Neural cell (in vitro differentiated cells): ENCODE data around the gene TMSB10. TPM values are rescaled to one million over a fixed set of nuclear protein-coding genes. Genes with fewer than 3 reads are reported as not detected.

ENCODE experiments used
- H2AFZ ChIP-seq: fragments of 200-600, 300-800 bp; sonication (generic), shearing (Covaris generic); 2 replicates; pipeline ENCODE4 v1.6.0; 2014; ENCODE audit warnings: low read depth, mild to moderate bottlenecking, antibody characterized with exemption, low read length, moderate library complexity
- H3F3A ChIP-seq: fragments of 200-600 bp; shearing (Covaris generic); 2 replicates; pipeline ENCODE4 v1.6.1; 2016; ENCODE audit warnings: mild to moderate bottlenecking, moderate library complexity, mixed read lengths, antibody characterized with exemption, low read length; ENCODE audit not compliant: insufficient read depth, poor library complexity, severe bottlenecking
- H3K27ac ChIP-seq: fragments of 200-600, 300-800 bp; sonication (generic), shearing (Covaris generic); 2 replicates; pipeline ENCODE4 v1.5.1; 2014; ENCODE audit warnings: mild to moderate bottlenecking, low read length, moderate library complexity
- H3K27me3 ChIP-seq: fragments of 300-800, 200-600 bp; sonication (generic), shearing (Covaris generic); 2 replicates; pipeline ENCODE4 v1.6.0; 2014; ENCODE audit warnings: mild to moderate bottlenecking, low read depth, low read length, moderate library complexity; ENCODE audit not compliant: insufficient read depth
- H3K36me3 ChIP-seq: fragments of 300-800, 200-600 bp; sonication (generic), shearing (Covaris generic); 2 replicates; pipeline ENCODE4 v1.5.1; 2014; ENCODE audit warnings: mild to moderate bottlenecking, antibody characterized with exemption, low read length, moderate library complexity; ENCODE audit not compliant: insufficient read depth
- H3K4me2 ChIP-seq: fragments of 300-800, 200-600 bp; sonication (generic), shearing (Covaris generic); 2 replicates; pipeline ENCODE4 v1.6.0; 2014; ENCODE audit warnings: mild to moderate bottlenecking, low read length
- H3K4me3 ChIP-seq: fragments of 300-800, 200-600 bp; sonication (generic), shearing (Covaris generic); 2 replicates; pipeline ENCODE4 v1.5.1; 2014; ENCODE audit warnings: mild to moderate bottlenecking, low read length, moderate library complexity
- H3K79me2 ChIP-seq: fragments of 200-600 bp; shearing (Covaris generic); replicated peaks from 2 replicates; pipeline ENCODE4 v1.6.0; 2014; ENCODE audit warnings: mild to moderate bottlenecking, low read length, moderate library complexity; ENCODE audit not compliant: insufficient read depth
- H3K9ac ChIP-seq: fragments of 300-800, 200-600 bp; sonication (generic), shearing (Covaris generic); 2 replicates; pipeline ENCODE4 v1.6.1; 2016; ENCODE audit warnings: mild to moderate bottlenecking, low read length, mixed read lengths
- H3K9me2 ChIP-seq: fragments of 200-600 bp; shearing (Covaris generic); 2 replicates; pipeline ENCODE4 v1.6.1; 2016; ENCODE audit warnings: mild to moderate bottlenecking, low read length, mixed read lengths; ENCODE audit not compliant: insufficient read depth
- H3K9me3 ChIP-seq: fragments of 200-600, 300-800 bp; sonication (generic), shearing (Covaris generic); 2 replicates; pipeline ENCODE4 v1.6.1; 2016; ENCODE audit warnings: mild to moderate bottlenecking, mixed run types, low read length, moderate library complexity, mixed read lengths
- H4K20me1 ChIP-seq: fragments of 200-600 bp; shearing (Covaris generic); 2 replicates; pipeline ENCODE4 v1.6.1; 2016; ENCODE audit warnings: mild to moderate bottlenecking, mixed run types; ENCODE audit not compliant: insufficient read depth
- EP300 ChIP-seq: fragments of 450-650 bp; conservative IDR thresholded peaks from 2 replicates; pipeline ENCODE4 v1.6.1; 2014; ENCODE audit warnings: antibody characterized with exemption, mild to moderate bottlenecking, moderate library complexity; ENCODE audit not compliant: poor library complexity, severe bottlenecking
- EZH2 ChIP-seq: fragments of 200-600, 300-800 bp; shearing (Covaris generic), sonication (generic); IDR thresholded peaks from 2 replicates; pipeline ENCODE4 v1.6.1; 2014; ENCODE audit warnings: antibody characterized with exemption, low read length, borderline replicate concordance, mild to moderate bottlenecking; ENCODE audit not compliant: insufficient read depth, poor library complexity, severe bottlenecking
- MXI1 ChIP-seq: fragments of 450-650 bp; conservative IDR thresholded peaks from 2 replicates; pipeline ENCODE4 v1.6.1; 2014; ENCODE audit warnings: antibody characterized with exemption, mild to moderate bottlenecking; ENCODE audit not compliant: poor library complexity, severe bottlenecking
- POLR2AphosphoS5 ChIP-seq: IDR thresholded peaks from 2 replicates; pipeline ENCODE4 v1.6.1; 2012
- RAD21 ChIP-seq: fragments of 450-650 bp; conservative IDR thresholded peaks from 2 replicates; pipeline ENCODE4 v1.6.1; 2014; ENCODE audit warnings: antibody characterized with exemption, mild to moderate bottlenecking, moderate library complexity
- SMC3 ChIP-seq: fragments of 450-650 bp; conservative IDR thresholded peaks from 2 replicates; pipeline ENCODE4 v1.6.1; 2014; ENCODE audit warnings: antibody characterized with exemption, mild to moderate bottlenecking, moderate library complexity; ENCODE audit not compliant: poor library complexity
- TAF1 ChIP-seq: IDR thresholded peaks from 2 replicates; pipeline ENCODE4 v1.6.1; 2012; ENCODE audit warnings: low read depth
- polyA plus RNA-seq: library from polyadenylated mRNA; depleted of rRNA; stranded (reverse); fragments of >200 nt; gene quantifications from 2 replicates; pipeline ENCODE4 v1.2.3, GENCODE V29; 2014
- TF ChIP-seq, protein P1 (sequence below): fragments of 450-650 bp; IDR thresholded peaks from 2 replicates; pipeline ENCODE4 v1.5.1; 2014; ENCODE audit warnings: antibody characterized with exemption, mild to moderate bottlenecking, moderate library complexity; ENCODE audit not compliant: poor library complexity, severe bottlenecking
- TF ChIP-seq, protein P2 (sequence below): IDR thresholded peaks from 2 replicates; pipeline ENCODE4 v1.6.1; 2012; ENCODE audit warnings: borderline replicate concordance

Gene TMSB10
- polyA plus RNA-seq, 1 donor from 2014 or later, result 15,324 TPM

- no peaks in the 10 kb centered on the region for H4K20me1 ChIP-seq
- H3K4me3 ChIP-seq, result peak overlapping the region; percentile 89
- peaks cover 3% of the 10 kb centered on the region for H3K36me3 ChIP-seq
- no peak overlapping the region for H2AFZ ChIP-seq
- H3K9ac ChIP-seq, result peak overlapping the region; percentile 99
- H3K9me2 ChIP-seq, result no peaks in the 10 kb centered on the region
- H3K4me2 ChIP-seq, result peak overlapping the region; percentile 89
- no peaks in the 10 kb centered on the region for H3F3A ChIP-seq
- no peaks in the 10 kb centered on the region for H3K27me3 ChIP-seq
- peak overlapping the region; percentile 97 for H3K27ac ChIP-seq
- H3K9me3 ChIP-seq, result no peaks in the 10 kb centered on the region
- TF ChIP-seq POLR2AphosphoS5 (no peak), EZH2 (no peak), MXI1 (no peak), EP300 (no peak), SMC3 (no peak), TAF1 (no peak), RAD21 (no peak)
- TF ChIP-seq, protein P1, sequence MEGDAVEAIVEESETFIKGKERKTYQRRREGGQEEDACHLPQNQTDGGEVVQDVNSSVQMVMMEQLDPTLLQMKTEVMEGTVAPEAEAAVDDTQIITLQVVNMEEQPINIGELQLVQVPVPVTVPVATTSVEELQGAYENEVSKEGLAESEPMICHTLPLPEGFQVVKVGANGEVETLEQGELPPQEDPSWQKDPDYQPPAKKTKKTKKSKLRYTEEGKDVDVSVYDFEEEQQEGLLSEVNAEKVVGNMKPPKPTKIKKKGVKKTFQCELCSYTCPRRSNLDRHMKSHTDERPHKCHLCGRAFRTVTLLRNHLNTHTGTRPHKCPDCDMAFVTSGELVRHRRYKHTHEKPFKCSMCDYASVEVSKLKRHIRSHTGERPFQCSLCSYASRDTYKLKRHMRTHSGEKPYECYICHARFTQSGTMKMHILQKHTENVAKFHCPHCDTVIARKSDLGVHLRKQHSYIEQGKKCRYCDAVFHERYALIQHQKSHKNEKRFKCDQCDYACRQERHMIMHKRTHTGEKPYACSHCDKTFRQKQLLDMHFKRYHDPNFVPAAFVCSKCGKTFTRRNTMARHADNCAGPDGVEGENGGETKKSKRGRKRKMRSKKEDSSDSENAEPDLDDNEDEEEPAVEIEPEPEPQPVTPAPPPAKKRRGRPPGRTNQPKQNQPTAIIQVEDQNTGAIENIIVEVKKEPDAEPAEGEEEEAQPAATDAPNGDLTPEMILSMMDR, result no peak
- TF ChIP-seq, protein P2, sequence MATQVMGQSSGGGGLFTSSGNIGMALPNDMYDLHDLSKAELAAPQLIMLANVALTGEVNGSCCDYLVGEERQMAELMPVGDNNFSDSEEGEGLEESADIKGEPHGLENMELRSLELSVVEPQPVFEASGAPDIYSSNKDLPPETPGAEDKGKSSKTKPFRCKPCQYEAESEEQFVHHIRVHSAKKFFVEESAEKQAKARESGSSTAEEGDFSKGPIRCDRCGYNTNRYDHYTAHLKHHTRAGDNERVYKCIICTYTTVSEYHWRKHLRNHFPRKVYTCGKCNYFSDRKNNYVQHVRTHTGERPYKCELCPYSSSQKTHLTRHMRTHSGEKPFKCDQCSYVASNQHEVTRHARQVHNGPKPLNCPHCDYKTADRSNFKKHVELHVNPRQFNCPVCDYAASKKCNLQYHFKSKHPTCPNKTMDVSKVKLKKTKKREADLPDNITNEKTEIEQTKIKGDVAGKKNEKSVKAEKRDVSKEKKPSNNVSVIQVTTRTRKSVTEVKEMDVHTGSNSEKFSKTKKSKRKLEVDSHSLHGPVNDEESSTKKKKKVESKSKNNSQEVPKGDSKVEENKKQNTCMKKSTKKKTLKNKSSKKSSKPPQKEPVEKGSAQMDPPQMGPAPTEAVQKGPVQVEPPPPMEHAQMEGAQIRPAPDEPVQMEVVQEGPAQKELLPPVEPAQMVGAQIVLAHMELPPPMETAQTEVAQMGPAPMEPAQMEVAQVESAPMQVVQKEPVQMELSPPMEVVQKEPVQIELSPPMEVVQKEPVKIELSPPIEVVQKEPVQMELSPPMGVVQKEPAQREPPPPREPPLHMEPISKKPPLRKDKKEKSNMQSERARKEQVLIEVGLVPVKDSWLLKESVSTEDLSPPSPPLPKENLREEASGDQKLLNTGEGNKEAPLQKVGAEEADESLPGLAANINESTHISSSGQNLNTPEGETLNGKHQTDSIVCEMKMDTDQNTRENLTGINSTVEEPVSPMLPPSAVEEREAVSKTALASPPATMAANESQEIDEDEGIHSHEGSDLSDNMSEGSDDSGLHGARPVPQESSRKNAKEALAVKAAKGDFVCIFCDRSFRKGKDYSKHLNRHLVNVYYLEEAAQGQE, result no peak
- peaks cover 29% of the 10 kb centered on the region for H3K79me2 ChIP-seq
Observed at GRCh38 chr2:84906900-84907714, 1.7 kb downstream of the TMSB10 start.

DNA sequence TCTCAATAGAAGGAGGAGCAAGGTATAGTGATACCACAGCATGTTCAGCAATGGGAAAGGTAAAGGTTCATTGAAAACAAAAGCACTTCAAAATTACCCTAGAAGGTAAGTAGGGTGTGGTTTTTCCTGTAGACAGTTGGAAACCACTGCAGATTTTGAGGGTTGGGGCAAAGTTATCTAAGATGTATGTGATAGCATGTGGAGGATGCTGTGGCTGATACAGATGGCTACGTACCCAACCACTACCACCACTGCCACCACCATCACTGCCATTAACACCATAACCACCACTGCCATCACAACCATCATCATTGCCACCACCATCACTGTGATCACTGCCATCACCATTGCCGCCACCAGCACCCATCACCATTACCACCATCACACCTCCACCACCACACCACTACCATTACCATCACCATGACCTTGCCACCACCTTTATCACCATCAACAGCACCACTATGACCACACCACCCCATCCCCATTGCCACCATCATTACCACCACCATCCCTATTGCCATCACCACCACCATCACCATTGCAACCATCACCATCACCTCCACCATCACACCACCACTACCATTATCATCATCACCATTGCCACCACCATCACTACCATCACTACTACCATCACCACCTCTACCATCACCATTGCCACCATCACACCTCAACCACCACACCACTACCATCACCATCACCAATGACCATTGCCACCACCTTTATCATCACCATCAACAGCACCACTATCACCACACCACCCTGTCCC is 3.7 kb downstream of the TMSB10 start:
- H3K27ac ChIP-seq, result no peak overlapping the region
- no peaks in the 10 kb centered on the region for H3K9me2 ChIP-seq
- no peaks in the 10 kb centered on the region for H4K20me1 ChIP-seq
- no peaks in the 10 kb centered on the region for H3F3A ChIP-seq
- H3K4me3 ChIP-seq, result peak overlapping the region; percentile 89
- TF ChIP-seq EP300 (no peak), EZH2 (no peak), MXI1 (no peak), SMC3 (no peak), POLR2AphosphoS5 (no peak), TAF1 (no peak), RAD21 (no peak)
- TF ChIP-seq, protein P2, result no peak
- TF ChIP-seq, protein P1, result no peak
- H3K4me2 ChIP-seq, result no peak overlapping the region
- H3K9ac ChIP-seq, result no peak overlapping the region
- H3K36me3 ChIP-seq, result peaks cover 3% of the 10 kb centered on the region
- H3K79me2 ChIP-seq, result peaks cover 29% of the 10 kb centered on the region
- H3K27me3 ChIP-seq, result no peaks in the 10 kb centered on the region
- no peaks in the 10 kb centered on the region for H3K9me3 ChIP-seq
- H2AFZ ChIP-seq, result no peak overlapping the region
